Mucosa of descending colon (tissue), 3 donors: Measurements from ENCODE around the gene ANKRD13B. TPM values are rescaled to one million over a fixed set of nuclear protein-coding genes. Genes with fewer than 3 reads are reported as not detected.
"Not testable (repeated sequence)": the region's sequence is repeated elsewhere in the genome, so short reads cannot be mapped to it uniquely, and the experiment has no call there.

Source experiments
- ATAC-seq: fragments of 200-7000 bp; cut with Tn5 transposase; one replicate; pipeline ENCODE4 v1.9.1; 2020; ENCODE audit warnings: mild to moderate bottlenecking, moderate library complexity
- DNase-seq, 3 donors: peaks; one replicate each; pipeline ENCODE4 v3.0.0-alpha.2; 2020
- H3K36me3 ChIP-seq: fragments of 200-600 bp; one replicate; pipeline ENCODE4 v1.8.0; 2021; ENCODE audit warnings: low read depth, mild to moderate bottlenecking
- H3K4me1 ChIP-seq: fragments of 200-600 bp; one replicate; pipeline ENCODE4 v1.8.0; 2021; ENCODE audit warnings: low read depth, mild to moderate bottlenecking
- H3K4me3 ChIP-seq: fragments of 200-600 bp; one replicate; pipeline ENCODE4 v1.8.0; 2021; ENCODE audit warnings: mild to moderate bottlenecking
- H3K9me3 ChIP-seq: fragments of 200-600 bp; one replicate; pipeline ENCODE4 v1.8.0; 2021; ENCODE audit warnings: mild to moderate bottlenecking
- intact Hi-C, 2 donors: fragments of 100-400 bp; cut with DNase I in 1 of 2; cut with micrococcal nuclease in 1 of 2; formaldehyde crosslinking; loops; one replicate each; pipeline versions ENCODE4 v1.11.0 to v1.11.1; 2022; cut with DNase I, micrococcal nuclease
- total RNA-seq, 3 donors: library from RNA; stranded (reverse); fragmentation: NEBNext Ultra II Directional in 2 of 3; extraction: Animal tissue kit (Norgen Biotek cat#: 25700) in 2 of 3; gene quantifications; one replicate each; pipeline versions ENCODE4 v1.2.1 to v1.2.4, GENCODE V29; 2021 to 2023
- TF ChIP-seq, protein P1 (sequence below): fragments of 200-600 bp; IDR thresholded peaks from one replicate; pipeline ENCODE4 v1.8.0; 2022; ENCODE audit warnings: antibody characterized with exemption, mild to moderate bottlenecking
- donor health status: DM: no; HTN: no; CAD: no; lungs with moderate emphysema.
- donor health status: DM: no; HTN: no; CAD: no.
- donor health status: DM: no; HTN: yes; CAD: no.

Gene ANKRD13B
- total RNA-seq, 3 donors from 2014 or later: 2.2 to 11.2 (median 3.3) TPM

GRCh38 chr17:29555840-29556239 is 37.1 kb upstream of the ANKRD13B start:
- ATAC-seq (peak; percentile 31), DNase-seq (no peak)
- Histone ChIP-seq H3K36me3 (no peaks in the 10 kb centered on the region), H3K4me1 (peaks cover 5% of the 10 kb centered on the region), H3K9me3 (no peaks in the 10 kb centered on the region), H3K4me3 (no peak overlapping the region)
- TF ChIP-seq, protein P1, sequence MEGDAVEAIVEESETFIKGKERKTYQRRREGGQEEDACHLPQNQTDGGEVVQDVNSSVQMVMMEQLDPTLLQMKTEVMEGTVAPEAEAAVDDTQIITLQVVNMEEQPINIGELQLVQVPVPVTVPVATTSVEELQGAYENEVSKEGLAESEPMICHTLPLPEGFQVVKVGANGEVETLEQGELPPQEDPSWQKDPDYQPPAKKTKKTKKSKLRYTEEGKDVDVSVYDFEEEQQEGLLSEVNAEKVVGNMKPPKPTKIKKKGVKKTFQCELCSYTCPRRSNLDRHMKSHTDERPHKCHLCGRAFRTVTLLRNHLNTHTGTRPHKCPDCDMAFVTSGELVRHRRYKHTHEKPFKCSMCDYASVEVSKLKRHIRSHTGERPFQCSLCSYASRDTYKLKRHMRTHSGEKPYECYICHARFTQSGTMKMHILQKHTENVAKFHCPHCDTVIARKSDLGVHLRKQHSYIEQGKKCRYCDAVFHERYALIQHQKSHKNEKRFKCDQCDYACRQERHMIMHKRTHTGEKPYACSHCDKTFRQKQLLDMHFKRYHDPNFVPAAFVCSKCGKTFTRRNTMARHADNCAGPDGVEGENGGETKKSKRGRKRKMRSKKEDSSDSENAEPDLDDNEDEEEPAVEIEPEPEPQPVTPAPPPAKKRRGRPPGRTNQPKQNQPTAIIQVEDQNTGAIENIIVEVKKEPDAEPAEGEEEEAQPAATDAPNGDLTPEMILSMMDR: no peak
- intact Hi-C loops: no loop called here

GRCh38 chr17:29557085-29557738 is 35.7 kb upstream of the ANKRD13B start:
- H3K9me3 ChIP-seq: no peaks in the 10 kb centered on the region
- no peak for ATAC-seq

DNA sequence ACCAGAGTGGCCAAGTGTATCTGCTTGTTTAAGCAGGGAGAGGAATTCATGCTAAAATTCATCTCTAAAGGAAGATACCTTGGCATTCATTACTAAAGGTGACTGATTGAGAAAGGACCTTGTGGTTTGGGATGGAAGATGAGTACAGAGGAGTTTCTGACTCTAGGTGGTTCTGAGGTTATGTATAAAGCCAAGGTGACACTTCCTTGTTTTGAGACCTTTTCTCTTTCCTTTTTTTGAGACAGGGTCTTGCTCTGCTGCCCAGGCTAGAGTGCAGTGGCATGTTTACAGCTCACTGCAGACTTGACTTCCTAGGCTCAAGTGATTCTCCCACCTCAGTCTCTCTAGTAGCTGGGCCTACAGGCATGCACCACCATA is 35.2 kb upstream of the ANKRD13B start:
- intact Hi-C loops: no loop called here
- Histone ChIP-seq H3K9me3 (no peaks in the 10 kb centered on the region), H3K36me3 (no peaks in the 10 kb centered on the region), H3K4me1 (peaks cover 5% of the 10 kb centered on the region), H3K4me3 (no peak overlapping the region)
- TF ChIP-seq, protein P1: no peak
- ATAC-seq (no peak), DNase-seq (no peak)

More at GRCh38 chr17:29557085-29557738, 35.7 kb upstream of the ANKRD13B start:
- Histone ChIP-seq H3K4me1 (peaks cover 5% of the 10 kb centered on the region), H3K4me3 (no peak overlapping the region), H3K36me3 (no peaks in the 10 kb centered on the region)
- intact Hi-C loops: no loop called here
- no peak for DNase-seq
- TF ChIP-seq, protein P1: no peak

- intact Hi-C loops, H3K36me3 ChIP-seq, H3K9me3 ChIP-seq, H3K4me3 ChIP-seq, H3K4me1 ChIP-seq, ATAC-seq, DNase-seq: not testable (repeated sequence)
These were observed 34.8 kb upstream of the ANKRD13B start for GRCh38 chr17:29558139-29558538.

DNA sequence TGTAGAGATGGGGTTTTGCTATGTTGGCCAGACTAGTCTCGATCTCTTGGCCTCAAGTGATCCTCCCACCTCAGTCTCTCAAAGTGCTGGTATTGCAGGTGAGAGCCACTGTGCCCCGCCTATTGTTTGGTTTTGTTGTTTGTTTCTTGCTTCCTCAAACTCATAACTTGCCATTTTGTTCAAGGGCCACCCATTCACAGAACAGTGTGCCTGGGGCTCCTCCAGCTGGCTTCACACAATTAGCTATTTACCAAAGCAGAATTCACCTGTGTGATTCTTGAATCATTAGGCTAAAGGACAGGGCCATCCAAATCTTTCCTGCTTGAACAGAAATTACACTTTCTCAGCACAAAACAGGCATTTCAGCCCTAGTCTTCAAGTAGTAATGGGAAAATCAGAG is 33.3 kb upstream of the ANKRD13B start:
- Histone ChIP-seq H3K36me3 (no peaks in the 10 kb centered on the region), H3K4me3 (no peak overlapping the region), H3K4me1 (peaks cover 7% of the 10 kb centered on the region), H3K9me3 (no peaks in the 10 kb centered on the region)
- TF ChIP-seq, protein P1: no peak
- intact Hi-C loops: no loop called here
- ATAC-seq: peak; percentile 35
- no peak for DNase-seq

GRCh38 chr17:29560316-29560715 is 32.6 kb upstream of the ANKRD13B start:
- TF ChIP-seq, protein P1: no peak
- ATAC-seq: peak; percentile 22
- H3K4me3 ChIP-seq: no peak overlapping the region

More at GRCh38 chr17:29560316-29560715, 32.6 kb upstream of the ANKRD13B start:
- Histone ChIP-seq H3K36me3 (no peaks in the 10 kb centered on the region), H3K4me1 (peaks cover 14% of the 10 kb centered on the region), H3K9me3 (no peaks in the 10 kb centered on the region)
- DNase-seq: no peak
- intact Hi-C loops: no loop called here
